ENCODE data around the gene PCED1A.

- TF ChIP-seq CTCF (IDR thresholded peaks at IDR 0.05; ENCODE audit: low read depth, low read length, poor library complexity, severe bottlenecking): no peak
- no peak for TF ChIP-seq EZH2phosphoT487 (IDR thresholded peaks at IDR 0.05; ENCODE audit: borderline replicate concordance, low read length)
Measured at GRCh38 chr20:2874456-2874855, 34.0 kb upstream of the PCED1A start.

All from DOHH2 (cell line).